Panc1 (cell line): Measurements from ENCODE around the gene SLC26A11. TPM values are rescaled to one million over a fixed set of nuclear protein-coding genes. Genes with fewer than 3 reads are reported as not detected.

Source experiments
- ATAC-seq: fragments of 200-7000 bp; cut with Tn5 transposase; 2 replicates; pipeline ENCODE4 v1.9.1; 2020; ENCODE audit warnings: mild to moderate bottlenecking, moderate library complexity
- BruUV-seq: library from RNA; stranded (reverse); fragments of 400-500 nt; replicated peaks from 2 replicates; lab custom pipeline; 2021; lab: Mats Ljungman, UMichigan
- CTCF ChIA-PET: fragments of 300-600 bp; sonication (Branson Sonifier 250); formaldehyde crosslinking; loops from one replicate; lab custom pipeline; 2022; ENCODE audit warnings: antibody characterized with exemption; lab: Charles Lee
- POLR2A ChIA-PET: fragments of 300-600 bp; sonication (Branson Sonifier 250); formaldehyde crosslinking; loops from one replicate; lab custom pipeline; 2022; ENCODE audit warnings: antibody characterized with exemption; lab: Charles Lee
- DNase-seq: peaks from one replicate; pipeline ENCODE4 v3.0.0-alpha.2; 2010; ENCODE audit warnings: low read depth, low spot score
- H3K27ac ChIP-seq: 2 replicates; pipeline ENCODE4 v1.5.1; 2011; ENCODE audit warnings: mild to moderate bottlenecking, low read length, inconsistent platforms
- H3K27me3 ChIP-seq: fragments of 200-500 bp; sonication (Bioruptor generic); 2 replicates; pipeline ENCODE4 v1.6.0; 2014; ENCODE audit warnings: low read length, inconsistent platforms; ENCODE audit not compliant: control insufficient read depth, insufficient read depth
- H3K36me3 ChIP-seq: fragments of 200-500 bp; sonication (Bioruptor generic); 2 replicates; pipeline ENCODE4 v1.5.1; 2014; ENCODE audit warnings: inconsistent platforms, mild to moderate bottlenecking, low read length, moderate library complexity; ENCODE audit not compliant: control insufficient read depth, insufficient read depth
- H3K4me1 ChIP-seq: 2 replicates; pipeline ENCODE4 v1.5.1; 2011; ENCODE audit warnings: inconsistent platforms, mild to moderate bottlenecking, low read length, moderate library complexity; ENCODE audit not compliant: control insufficient read depth, insufficient read depth
- H3K4me3 ChIP-seq, 2 experiments: 2 replicates each; pipeline ENCODE4 v1.5.1; 2011 to 2012; ENCODE audit warnings: low read depth in 2 of 2, low read length in 2 of 2, mild to moderate bottlenecking in 2 of 2, inconsistent platforms in 1 of 2, moderate library complexity in 1 of 2
- H3K9me3 ChIP-seq: fragments of 200-500 bp; sonication (Bioruptor generic); 2 replicates; pipeline ENCODE4 v1.5.1; 2014; ENCODE audit warnings: low read depth, mild to moderate bottlenecking, inconsistent platforms, low read length, moderate library complexity; ENCODE audit not compliant: control insufficient read depth, insufficient read depth
- CTCF ChIP-seq: fragments of 450-650 bp; IDR thresholded peaks from 2 replicates; pipeline ENCODE4 v1.5.1; 2017; ENCODE audit warnings: mild to moderate bottlenecking
- POLR2AphosphoS5 ChIP-seq: IDR thresholded peaks from 2 replicates; pipeline ENCODE4 v1.6.1; 2012; ENCODE audit warnings: mild to moderate bottlenecking, low read depth, low read length, moderate library complexity
- REST ChIP-seq, 2 experiments: IDR thresholded peaks; 2 replicates each; pipeline ENCODE4 v1.6.1; 2011 to 2012; ENCODE audit warnings: low read depth in 2 of 2, control low read depth in 1 of 2, low read length in 1 of 2, mild to moderate bottlenecking in 1 of 2, moderate library complexity in 1 of 2; ENCODE audit not compliant: insufficient read depth in 1 of 2
- SIN3A ChIP-seq: IDR thresholded peaks from 2 replicates; pipeline ENCODE4 v1.6.1; 2012; ENCODE audit warnings: low read depth, mild to moderate bottlenecking, low read length, moderate library complexity, borderline replicate concordance; ENCODE audit not compliant: insufficient read depth
- TCF7L2 ChIP-seq: IDR thresholded peaks from 2 replicates; pipeline ENCODE4 v1.6.1; 2011; ENCODE audit warnings: mild to moderate bottlenecking, low read depth, low read length, inconsistent platforms
- in situ Hi-C: cut with HindIII; loops from 2 replicates; pipeline ENCODE4 v1.10.0; 2016; ENCODE audit warnings: low sequenced_read_pairs, low pct_unique_long_range_greater_than_20kb
- intact Hi-C: fragments of 100-400 bp; cut with micrococcal nuclease; formaldehyde crosslinking; loops from one replicate; pipeline ENCODE4 v1.10.0; 2022; ENCODE audit not compliant: unreplicated experiment
- total RNA-seq: library from RNA; stranded (reverse); gene quantifications from one replicate; pipeline ENCODE4 v1.2.1, GENCODE V29; 2021; ENCODE audit not compliant: unreplicated experiment

The SLC26A11 gene
- total RNA-seq, 1 experiment from 2014 or later: 30.9 TPM

GRCh38 chr17:80183581-80184422 is 36.4 kb upstream of the SLC26A11 start:
- CTCF ChIA-PET: interaction anchor here (0.7 kb wide), 1 partner anchor 12 kb away, joined by 3 read pairs; no protein-coding TSS in a partner anchor

GRCh38 chr17:80184423-80184714 is 35.9 kb upstream of the SLC26A11 start:
- no peaks in the 10 kb centered on the region for H3K36me3 ChIP-seq
- CTCF ChIA-PET: interaction anchor here (0.7 kb wide), 1 partner anchor 12 kb away, joined by 3 read pairs; no protein-coding TSS in a partner anchor
- DNase-seq (no peak), ATAC-seq (no peak)
- in situ Hi-C loops: no loop called here
- no peak for TF ChIP-seq REST (IDR thresholded peaks at IDR 0.05; ENCODE audit: insufficient read depth in 1 of 2, low read depth in 2 of 2, low read length in 1 of 2)
- POLR2A ChIA-PET: no interaction called here
- H3K27ac ChIP-seq: no peak overlapping the region
- intact Hi-C loops: no loop called here
- no peaks in the 10 kb centered on the region for H3K9me3 ChIP-seq
- no TSS peak for BruUV-seq
- H3K4me1 ChIP-seq: no peaks in the 10 kb centered on the region; the same call in 1 of the 2 replicates
- no peaks in the 10 kb centered on the region for H3K27me3 ChIP-seq
- no peak overlapping the region for H3K4me3 ChIP-seq

More at GRCh38 chr17:80183581-80184422, 36.4 kb upstream of the SLC26A11 start:
- ATAC-seq (no peak), DNase-seq (no peak)
- H3K27me3 ChIP-seq: no peaks in the 10 kb centered on the region
- no peaks in the 10 kb centered on the region for H3K9me3 ChIP-seq
- no peak overlapping the region for H3K27ac ChIP-seq
- intact Hi-C loops: no loop called here
- no TSS peak for BruUV-seq
- in situ Hi-C loops: no loop called here
- POLR2A ChIA-PET: no interaction called here
- H3K4me3 ChIP-seq: no peak overlapping the region
- TF ChIP-seq TCF7L2: no peak
- TF ChIP-seq SIN3A: no peak
- TF ChIP-seq CTCF: no peak
- no peak for TF ChIP-seq REST (IDR thresholded peaks at IDR 0.05; ENCODE audit: insufficient read depth in 1 of 2, low read depth in 2 of 2, low read length in 1 of 2)
- TF ChIP-seq POLR2AphosphoS5: no peak
- no peaks in the 10 kb centered on the region for H3K36me3 ChIP-seq
- no peaks in the 10 kb centered on the region; the same call in 1 of the 2 replicates for H3K4me1 ChIP-seq
